Medulla oblongata (tissue), 1 donor: ENCODE data around the gene UGT2A3.

Source experiments
- DNase-seq: peaks from one replicate; pipeline ENCODE4 v3.0.0-alpha.2; 2015; ENCODE audit errors: extremely low spot score

The UGT2A3 gene

GRCh38 chr4:68912807-68913206 is 38.8 kb downstream of the UGT2A3 start:
- DNase-seq: no peak

- DNase-seq: no peak
Observed at GRCh38 chr4:68909385-68909784, 42.2 kb downstream of the UGT2A3 start.

GRCh38 chr4:68907788-68908700 is 43.6 kb downstream of the UGT2A3 start:
- DNase-seq: no peak

- no peak for DNase-seq
Observed at GRCh38 chr4:68907245-68907644, 44.4 kb downstream of the UGT2A3 start.

GRCh38 chr4:68906780-68907137 is 44.8 kb downstream of the UGT2A3 start:
- DNase-seq: no peak

- DNase-seq: peak; percentile 7
Observed at GRCh38 chr4:68905939-68906779, 45.4 kb downstream of the UGT2A3 start.

GRCh38 chr4:68905598-68905938 is 46.0 kb downstream of the UGT2A3 start:
- DNase-seq: no peak

GRCh38 chr4:68904786-68905185 is 46.8 kb downstream of the UGT2A3 start:
- peak; percentile 9 for DNase-seq

- DNase-seq: no peak
Observed at GRCh38 chr4:68896749-68897148, 54.9 kb downstream of the UGT2A3 start.

GRCh38 chr4:68895561-68896198 is 55.9 kb downstream of the UGT2A3 start:
- no peak for DNase-seq

GRCh38 chr4:68892861-68893260 is 58.7 kb downstream of the UGT2A3 start:
- DNase-seq: no peak

GRCh38 chr4:68891678-68892077 is 59.9 kb downstream of the UGT2A3 start:
- DNase-seq: no peak

GRCh38 chr4:68885545-68885944 is 66.1 kb downstream of the UGT2A3 start:
- DNase-seq: no peak

- DNase-seq: no peak
Observed at GRCh38 chr4:68883870-68884269, 67.7 kb downstream of the UGT2A3 start.
